ENCODE measurements around the gene TUFT1. TPM values are rescaled to one million over a fixed set of nuclear protein-coding genes. Genes with fewer than 3 reads are reported as not detected.
A peak's percentile ranks its signal among the peaks of the same experiment; 100 is the strongest.

Gene TUFT1
- total and polyA plus RNA-seq, 9 of the 15 experiments (the other 6 are each of a cell fraction or from before 2014, with no cell fraction given), result 0.54 to 2.0 (median 1.7) TPM

- no peak for TF ChIP-seq ZBTB33 (CRISPR knock-in tag; IDR thresholded peaks at IDR 0.05)
- TF ChIP-seq U2AF2 (optimal IDR thresholded peaks at IDR 0.05; ENCODE audit: low read depth, low read length), result no peak
- TF ChIP-seq NCOA4 (IDR thresholded peaks at IDR 0.05; ENCODE audit: partially characterized antibody), result no peak
- no peak for TF ChIP-seq ZNF165 (CRISPR knock-in tag; IDR thresholded peaks at IDR 0.05; ENCODE audit: borderline replicate concordance)
- TF ChIP-seq SRSF7 (optimal IDR thresholded peaks at IDR 0.05; ENCODE audit: low read depth, low read length), result no peak
- TF ChIP-seq ZC3H8 (IDR thresholded peaks at IDR 0.05), result no peak
- no peak for TF ChIP-seq ZNF436 (CRISPR knock-in tag; IDR thresholded peaks at IDR 0.05)
- no peak for TF ChIP-seq KAT2B (IDR thresholded peaks at IDR 0.05; ENCODE audit: low read depth, low read length)
- TF ChIP-seq SP2 (IDR thresholded peaks at IDR 0.05; ENCODE audit: extremely low read depth, low read depth, low read length, poor library complexity, severe bottlenecking), result no peak
- TF ChIP-seq ZC3H11A (IDR thresholded peaks at IDR 0.05; ENCODE audit: low read depth, low read length), result no peak
- no peak for TF ChIP-seq ZNF174 (CRISPR knock-in tag; IDR thresholded peaks at IDR 0.05)
- TF ChIP-seq EP300 (IDR thresholded peaks at IDR 0.05; ENCODE audit: low read length), result peak; percentile 97
- no peak for TF ChIP-seq ZBTB12 (CRISPR knock-in tag; IDR thresholded peaks at IDR 0.05)
- TF ChIP-seq MBD1 (CRISPR knock-in tag; IDR thresholded peaks at IDR 0.05), result no peak
- TF ChIP-seq ZNF347 (CRISPR knock-in tag; IDR thresholded peaks at IDR 0.05; ENCODE audit: low read depth), result no peak
- TF ChIP-seq ZNF121 (CRISPR knock-in tag; conservative IDR thresholded peaks at IDR 0.05), result no peak
- no peak for TF ChIP-seq E4F1 (CRISPR knock-in tag; IDR thresholded peaks at IDR 0.05; ENCODE audit: borderline replicate concordance)
- TF ChIP-seq CREB3L1 (IDR thresholded peaks at IDR 0.05; ENCODE audit: borderline replicate concordance, low read depth), result no peak
- TF ChIP-seq ZNF324 (CRISPR knock-in tag; IDR thresholded peaks at IDR 0.05), result no peak
- TF ChIP-seq CHD2 (IDR thresholded peaks at IDR 0.05; ENCODE audit: low read depth, low read length), result no peak
Measured at GRCh38 chr1:151596166-151596953, 56.3 kb downstream of the TUFT1 start (continued).

Data from K562 (cell line).